NK-92 (cell line): ENCODE data around the gene WNT3A.

Experiments used
- DNase-seq: peaks from one replicate; lab custom pipeline; 2025; ENCODE audit not compliant: unreplicated experiment; lab: John Stamatoyannopoulos, UW

Gene WNT3A

GRCh38 chr1:228030451-228031201 is 23.8 kb downstream of the WNT3A start:
- DNase-seq = no peak

- DNase-seq = no peak
Observed at GRCh38 chr1:228031276-228031995, 24.6 kb downstream of the WNT3A start.

GRCh38 chr1:228032041-228032440 is 25.2 kb downstream of the WNT3A start:
- DNase-seq = no peak

GRCh38 chr1:228033376-228033775 is 26.6 kb downstream of the WNT3A start:
- no peak for DNase-seq

- no peak for DNase-seq
Observed at GRCh38 chr1:228034954-228035837, 28.4 kb downstream of the WNT3A start.

- DNase-seq = no peak
Observed at GRCh38 chr1:228035844-228036243, 29.0 kb downstream of the WNT3A start.

GRCh38 chr1:228036701-228037231 is 30.0 kb downstream of the WNT3A start:
- no peak for DNase-seq

- no peak for DNase-seq
Observed at GRCh38 chr1:228037401-228038386, 30.9 kb downstream of the WNT3A start.

GRCh38 chr1:228038387-228039005 is 31.7 kb downstream of the WNT3A start:
- DNase-seq = no peak

GRCh38 chr1:228039006-228039903 is 32.5 kb downstream of the WNT3A start:
- no peak for DNase-seq

- no peak for DNase-seq
Observed at GRCh38 chr1:228039986-228040385, 33.2 kb downstream of the WNT3A start.

GRCh38 chr1:228041316-228041715 is 34.5 kb downstream of the WNT3A start:
- no peak for DNase-seq

GRCh38 chr1:228042508-228042907 is 35.7 kb downstream of the WNT3A start:
- DNase-seq = no peak

- DNase-seq = no peak
Observed at GRCh38 chr1:228043281-228043848, 36.6 kb downstream of the WNT3A start.

GRCh38 chr1:228044961-228045360 is 38.2 kb downstream of the WNT3A start:
- DNase-seq = no peak

- DNase-seq = no peak
Observed at GRCh38 chr1:228045405-228045804, 38.6 kb downstream of the WNT3A start.

GRCh38 chr1:228045871-228046270 is 39.1 kb downstream of the WNT3A start:
- DNase-seq = no peak
